RWPE1 (cell line): ENCODE data around the gene NEIL3.

Experiments
- CTCF ChIA-PET: fragments of 350-600 bp; sonication (Branson Sonifier 250); formaldehyde crosslinking; extraction: SDS; loops from one replicate; lab custom pipeline; 2021; lab: Yijun Ruan, JAX
- POLR2A ChIA-PET: fragments of 400-600 bp; formaldehyde crosslinking; extraction: SDS; loops from one replicate; lab custom pipeline; 2020; ENCODE audit warnings: antibody characterized with exemption; ENCODE audit not compliant: low non-redundant PET; lab: Yijun Ruan, JAX
- DNase-seq: peaks from one replicate; pipeline ENCODE4 v3.0.0; 2012; ENCODE audit warnings: low spot score
- H3K27ac ChIP-seq: fragments of 450-650 bp; 2 replicates; pipeline ENCODE4 v1.5.1; 2017
- TF ChIP-seq, protein P1 (sequence below): fragments of 450-650 bp; conservative IDR thresholded peaks from 2 replicates; pipeline ENCODE4 v1.5.1; 2017; ENCODE audit warnings: low read depth, mild to moderate bottlenecking

NEIL3 gene

DNA sequence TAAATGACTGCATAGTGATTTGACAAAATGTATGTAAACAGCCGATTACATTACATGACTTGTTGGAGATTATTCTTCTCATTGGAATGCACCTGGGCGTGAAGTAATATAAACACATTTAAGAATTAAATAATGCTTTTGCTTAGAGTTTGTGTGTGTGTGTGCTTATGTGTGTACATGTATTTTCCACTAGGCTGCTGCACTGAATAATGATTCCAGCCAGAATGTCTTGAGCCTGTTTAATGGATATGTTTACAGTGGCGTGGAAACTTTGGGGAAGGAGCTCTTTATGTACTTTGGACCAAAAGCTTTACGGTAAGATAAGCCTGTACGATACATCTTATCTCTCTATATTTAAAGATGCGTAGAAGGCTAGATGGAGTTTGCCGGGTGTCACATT lies 12.6 kb downstream of the NEIL3 start:
- no peak overlapping the region for H3K27ac ChIP-seq
- TF ChIP-seq, protein P1, sequence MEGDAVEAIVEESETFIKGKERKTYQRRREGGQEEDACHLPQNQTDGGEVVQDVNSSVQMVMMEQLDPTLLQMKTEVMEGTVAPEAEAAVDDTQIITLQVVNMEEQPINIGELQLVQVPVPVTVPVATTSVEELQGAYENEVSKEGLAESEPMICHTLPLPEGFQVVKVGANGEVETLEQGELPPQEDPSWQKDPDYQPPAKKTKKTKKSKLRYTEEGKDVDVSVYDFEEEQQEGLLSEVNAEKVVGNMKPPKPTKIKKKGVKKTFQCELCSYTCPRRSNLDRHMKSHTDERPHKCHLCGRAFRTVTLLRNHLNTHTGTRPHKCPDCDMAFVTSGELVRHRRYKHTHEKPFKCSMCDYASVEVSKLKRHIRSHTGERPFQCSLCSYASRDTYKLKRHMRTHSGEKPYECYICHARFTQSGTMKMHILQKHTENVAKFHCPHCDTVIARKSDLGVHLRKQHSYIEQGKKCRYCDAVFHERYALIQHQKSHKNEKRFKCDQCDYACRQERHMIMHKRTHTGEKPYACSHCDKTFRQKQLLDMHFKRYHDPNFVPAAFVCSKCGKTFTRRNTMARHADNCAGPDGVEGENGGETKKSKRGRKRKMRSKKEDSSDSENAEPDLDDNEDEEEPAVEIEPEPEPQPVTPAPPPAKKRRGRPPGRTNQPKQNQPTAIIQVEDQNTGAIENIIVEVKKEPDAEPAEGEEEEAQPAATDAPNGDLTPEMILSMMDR = no peak
- ChIA-PET POLR2A (no interaction called here), CTCF (interaction anchor here (0.8 kb wide), 1 partner anchor 318 kb away, joined by 3 read pairs; no protein-coding TSS in a partner anchor)
- no peak for DNase-seq

DNA sequence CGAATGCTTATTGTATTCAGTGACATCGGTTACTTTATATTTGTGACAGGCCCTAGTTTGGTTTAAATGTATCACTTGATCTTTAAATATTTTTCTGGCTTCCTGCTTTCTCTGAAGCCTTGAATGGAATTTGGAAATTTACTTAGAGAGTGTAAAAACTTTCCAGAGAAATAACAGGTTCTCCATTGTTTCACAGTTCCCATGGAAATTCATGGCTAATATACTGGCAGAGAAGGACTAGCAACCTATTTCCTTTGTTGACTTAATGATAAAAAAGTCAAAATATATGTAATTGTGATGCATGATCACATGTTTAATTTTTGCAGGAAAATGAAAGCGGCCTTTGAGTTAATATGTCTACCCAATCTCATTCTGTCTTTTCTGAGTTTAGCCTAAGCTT lies 13.2 kb downstream of the NEIL3 start:
- CTCF ChIA-PET = interaction anchor here (0.6 to 0.8 kb wide), 2 partner anchors 50 to 317 kb away, joined by 3 read pairs; no protein-coding TSS in a partner anchor
- TF ChIP-seq, protein P1 = no peak
- H3K27ac ChIP-seq = no peak overlapping the region
- POLR2A ChIA-PET = no interaction called here
- DNase-seq = no peak

DNA sequence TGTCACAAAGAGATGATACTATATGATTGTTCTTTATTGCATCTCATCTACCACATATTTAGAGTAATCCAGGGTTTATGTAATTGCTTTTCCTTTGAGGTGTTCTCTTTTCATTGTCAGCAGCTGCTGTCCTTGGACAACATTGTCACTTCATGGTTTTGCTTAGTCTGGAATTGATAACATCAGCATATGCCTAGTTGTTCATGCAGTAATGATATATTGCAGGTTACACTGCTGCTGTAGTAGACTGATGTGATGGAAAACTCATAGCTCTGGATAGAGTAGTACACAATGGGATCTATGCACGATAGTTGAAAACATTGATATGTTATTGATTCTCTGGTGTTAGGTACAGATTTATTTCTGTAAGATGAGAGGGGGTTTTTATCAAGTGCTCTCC lies 13.7 kb downstream of the NEIL3 start:
- H3K27ac ChIP-seq = no peak overlapping the region
- ChIA-PET CTCF (no interaction called here), POLR2A (no interaction called here)
- TF ChIP-seq, protein P1 = no peak
- no peak for DNase-seq

DNA sequence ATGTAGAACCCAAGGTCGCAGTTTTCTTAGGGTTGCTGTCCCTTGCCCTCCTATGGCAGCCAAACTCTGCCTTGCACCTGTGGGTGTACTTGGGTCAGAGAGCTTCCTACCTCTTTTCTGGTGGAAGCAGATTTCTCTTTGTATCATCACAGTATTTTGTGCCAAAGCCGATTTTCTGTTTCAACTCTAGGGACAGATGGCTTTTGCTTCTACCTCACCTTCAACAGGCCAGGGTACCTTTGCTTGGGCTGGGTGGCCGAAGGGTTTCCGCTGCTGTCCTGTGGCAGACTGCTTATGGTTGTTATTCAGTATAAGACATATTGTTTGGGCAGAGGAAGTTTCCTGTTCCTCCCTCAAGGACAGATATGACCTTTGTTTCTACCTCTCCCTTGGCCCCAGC lies 22.4 kb downstream of the NEIL3 start:
- CTCF ChIA-PET = interaction anchor here (1.0 kb wide), 1 partner anchor 47 kb away, joined by 3 read pairs; no protein-coding TSS in a partner anchor
- POLR2A ChIA-PET = no interaction called here

DNA sequence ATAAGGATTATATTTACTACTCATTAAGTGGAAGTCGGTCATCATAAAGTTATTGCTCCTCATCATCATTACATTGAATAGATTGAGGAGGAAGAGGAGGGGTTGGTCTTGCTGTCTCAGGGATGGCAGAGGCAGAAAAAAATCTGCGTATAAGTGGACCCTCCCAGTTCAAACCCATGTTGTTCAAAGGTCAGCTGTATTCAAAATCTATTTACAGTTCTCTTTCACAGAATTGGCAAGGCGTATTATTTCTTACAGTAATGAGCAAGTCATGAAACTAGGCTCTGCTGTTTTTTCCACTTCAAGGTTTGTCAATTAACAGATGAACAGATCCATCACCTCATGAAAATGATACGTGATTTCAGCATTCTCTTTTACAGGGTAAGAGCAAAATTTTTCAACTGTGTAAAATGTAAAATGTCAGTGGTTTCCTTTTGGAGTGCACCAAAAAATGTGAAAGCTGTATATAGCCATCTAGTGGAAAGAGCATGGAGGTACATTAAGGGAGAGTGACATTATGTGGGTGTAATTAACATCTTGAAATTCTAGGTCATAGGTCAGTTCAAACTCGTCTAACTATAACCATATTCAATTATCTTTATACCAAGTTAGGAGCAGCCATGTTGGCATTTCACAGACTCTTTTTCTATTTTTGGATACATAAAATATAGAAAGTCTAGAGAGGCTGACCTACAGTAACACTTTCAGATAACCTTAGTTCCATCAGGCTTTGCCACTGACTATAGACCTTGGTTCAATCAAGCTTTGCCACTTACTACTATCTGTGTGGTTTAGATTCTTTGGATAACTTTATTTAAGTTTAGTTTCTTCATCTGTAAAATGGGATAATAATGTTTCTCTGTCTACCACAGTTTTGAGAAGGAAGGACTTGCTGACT lies 30.1 kb downstream of the NEIL3 start:
- DNase-seq = peak; percentile 41
- ChIA-PET CTCF (interaction anchor here (0.6 to 4.3 kb wide), 5 partner anchors 16 to 94 kb away, joined by 3 to 39 read pairs (median 3); no protein-coding TSS in a partner anchor), POLR2A (no interaction called here)
- no peak overlapping the region for H3K27ac ChIP-seq
- TF ChIP-seq, protein P1 = peak; percentile 76

More for the DNA sequence above, 22.4 kb downstream of the NEIL3 start:
- TF ChIP-seq, protein P1 = no peak
- no peak overlapping the region for H3K27ac ChIP-seq
- DNase-seq = no peak

DNA sequence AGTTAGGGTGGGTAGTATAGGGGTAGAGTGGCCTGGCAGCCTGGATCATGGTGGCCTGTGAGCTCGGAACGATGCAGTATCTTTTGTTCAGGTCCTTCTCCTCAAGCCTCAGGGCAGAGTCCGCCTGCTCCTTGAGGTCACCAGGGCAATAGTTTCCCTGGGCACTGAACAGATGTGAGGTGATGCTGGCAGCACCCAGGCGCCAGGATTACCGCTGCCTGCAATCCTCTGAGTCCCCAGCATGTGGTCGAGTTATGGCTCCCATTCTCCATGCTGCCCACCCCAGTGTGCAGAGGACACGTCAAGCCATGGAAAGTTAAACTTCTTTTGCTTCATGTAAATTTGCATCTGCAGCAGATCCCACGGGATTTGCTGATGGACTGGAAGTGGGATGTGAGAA lies 38.7 kb downstream of the NEIL3 start:
- H3K27ac ChIP-seq = no peak overlapping the region
- TF ChIP-seq, protein P1 = no peak
- no peak for DNase-seq
- CTCF ChIA-PET = no interaction called here
- POLR2A ChIA-PET = no interaction called here
